ENCODE data around the gene GFRA1.
"Not testable (repeated sequence)": the region's sequence is repeated elsewhere in the genome, so short reads cannot be mapped to it uniquely, and the experiment has no call there.

The GFRA1 gene

DNA sequence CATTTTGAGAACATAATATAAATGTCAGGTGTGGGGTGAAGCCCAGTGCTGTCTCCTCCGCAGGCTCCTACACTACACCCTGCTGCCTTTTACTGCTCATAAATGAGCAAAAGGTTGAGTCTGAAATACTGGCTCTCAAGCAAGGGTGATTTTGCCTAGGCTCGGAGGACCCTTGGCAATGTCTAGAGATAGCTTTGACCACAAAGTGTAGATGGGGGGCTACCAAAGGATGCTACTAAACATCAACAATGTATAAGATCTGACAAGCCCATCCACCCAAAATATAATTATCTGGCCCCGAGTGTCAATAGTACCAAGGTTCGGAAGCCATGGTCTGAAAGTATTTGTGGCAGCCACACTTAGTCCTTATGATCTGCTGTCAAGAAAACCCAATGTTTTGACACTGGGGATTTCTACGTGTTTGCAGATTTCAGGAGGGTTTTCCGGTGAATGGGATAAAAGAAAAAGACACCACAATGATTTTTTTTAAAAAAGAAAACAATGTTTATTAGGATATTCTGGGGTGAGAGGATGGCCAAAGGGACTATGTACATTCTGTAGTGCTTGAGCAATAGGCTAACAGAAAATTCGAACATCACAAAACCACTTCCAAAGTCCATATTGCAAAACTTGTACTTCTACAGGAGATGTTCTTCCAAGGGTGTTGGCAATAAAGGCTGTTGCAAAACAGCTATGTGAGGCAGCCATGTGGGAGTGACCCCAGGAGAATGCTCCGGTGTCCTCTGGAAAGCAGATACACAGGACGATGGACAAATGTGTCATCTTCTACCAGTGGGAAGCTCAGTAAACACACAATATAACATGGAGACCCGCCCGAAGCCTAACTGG, 216.3 kb downstream of the GFRA1 start:
- DNase-seq = no peak

DNA sequence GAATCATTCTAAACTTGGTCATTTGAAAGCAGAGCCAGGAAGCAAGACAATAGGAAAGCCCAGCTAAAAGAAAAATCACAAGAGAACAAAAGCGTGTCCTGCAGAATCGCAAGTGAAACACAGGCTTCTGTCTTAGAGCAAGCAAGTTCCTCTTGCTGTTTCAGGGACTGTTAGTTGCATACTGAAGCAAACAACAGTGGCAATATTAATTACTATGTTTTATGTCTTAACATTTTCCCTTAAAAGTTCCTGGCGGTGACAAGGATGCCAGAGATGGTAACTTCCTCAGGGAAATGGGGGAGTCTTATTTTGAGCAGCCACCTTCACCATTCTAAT, 217.1 kb downstream of the GFRA1 start:
- DNase-seq = no peak

DNA sequence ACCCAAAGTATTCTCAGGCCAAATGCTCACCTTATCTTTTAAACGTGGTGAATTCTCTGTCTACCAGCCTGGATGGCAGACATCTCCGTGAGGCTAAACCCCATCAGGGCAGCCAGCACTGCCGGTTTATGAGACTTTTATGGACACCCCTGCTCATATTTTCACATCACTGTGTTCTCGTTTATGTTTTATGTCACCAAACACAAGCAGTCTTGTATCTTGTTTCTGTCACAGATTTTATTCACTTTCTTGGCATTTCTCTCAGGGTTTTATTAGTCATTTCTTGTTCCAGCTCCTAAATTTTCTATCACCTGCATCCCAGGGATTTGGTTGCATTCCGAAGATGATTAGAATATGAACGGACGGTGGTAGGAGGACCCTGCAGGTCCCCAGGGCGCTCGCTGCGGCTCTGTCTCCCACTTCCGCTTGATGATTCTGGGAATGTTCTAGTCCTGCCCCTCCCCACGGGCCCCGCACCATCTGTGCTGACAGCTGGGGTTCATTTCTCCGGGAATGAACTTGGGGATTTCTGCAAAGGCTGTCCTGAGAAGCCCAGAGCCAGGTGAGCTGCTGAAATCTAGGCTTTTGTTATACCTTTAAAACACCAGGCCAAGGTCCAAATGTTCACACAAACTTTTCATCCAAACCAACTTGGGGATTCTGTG, 217.6 kb downstream of the GFRA1 start:
- DNase-seq = no peak

DNA sequence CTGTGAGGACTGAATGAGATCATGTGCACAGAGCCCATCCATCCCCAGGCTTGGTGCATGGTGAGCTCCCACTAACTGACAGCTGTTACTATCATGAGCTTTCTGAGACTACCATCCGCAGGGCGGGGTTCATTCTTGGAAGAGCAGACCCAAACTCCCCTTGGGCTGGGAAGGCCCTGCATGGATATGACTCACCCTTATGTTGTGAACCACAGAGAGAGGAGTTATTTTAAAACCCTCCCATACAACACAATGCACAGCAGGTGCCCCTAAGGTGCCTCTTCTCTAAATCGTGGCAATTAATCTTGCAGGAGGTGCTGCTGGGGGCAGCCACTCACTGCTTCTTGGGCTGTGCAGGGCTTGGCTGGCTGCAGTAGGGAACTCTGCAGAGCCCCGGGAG, 219.1 kb downstream of the GFRA1 start:
- no peak for DNase-seq

DNA sequence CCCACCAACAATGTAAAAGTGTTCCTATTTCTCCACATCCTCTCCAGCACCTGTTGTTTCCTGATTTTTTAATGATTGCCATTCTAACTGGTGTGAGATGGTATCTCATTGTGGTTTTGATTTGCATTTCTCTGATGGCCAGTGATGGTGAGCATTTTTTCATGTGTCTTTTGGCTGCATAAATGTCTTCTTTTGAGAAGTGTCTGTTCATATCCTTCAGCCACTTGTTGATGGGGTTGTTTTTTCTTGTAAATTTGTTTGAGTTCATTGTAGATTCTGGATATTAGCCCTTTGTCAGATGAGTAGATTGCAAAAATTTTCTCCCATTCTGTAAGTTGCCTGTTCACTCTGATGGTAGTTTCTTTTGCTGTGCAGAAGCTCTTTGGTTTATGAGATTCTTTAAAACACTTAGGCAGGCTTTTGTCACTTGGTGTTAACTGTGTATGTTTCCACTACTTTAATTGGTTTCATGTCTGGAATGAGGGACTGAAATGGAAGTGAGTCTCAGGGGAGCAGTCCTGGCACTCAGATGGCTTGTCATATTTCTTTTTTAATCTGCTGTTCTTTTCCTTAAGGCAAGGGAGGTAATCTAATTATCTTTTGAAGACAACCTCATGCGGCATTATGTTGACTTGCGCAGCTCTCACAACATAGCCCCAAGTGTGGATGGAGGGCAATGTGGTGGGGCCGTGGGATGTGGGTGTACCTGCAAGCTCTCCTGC, 219.8 kb downstream of the GFRA1 start:
- not testable (repeated sequence) for DNase-seq

DNA sequence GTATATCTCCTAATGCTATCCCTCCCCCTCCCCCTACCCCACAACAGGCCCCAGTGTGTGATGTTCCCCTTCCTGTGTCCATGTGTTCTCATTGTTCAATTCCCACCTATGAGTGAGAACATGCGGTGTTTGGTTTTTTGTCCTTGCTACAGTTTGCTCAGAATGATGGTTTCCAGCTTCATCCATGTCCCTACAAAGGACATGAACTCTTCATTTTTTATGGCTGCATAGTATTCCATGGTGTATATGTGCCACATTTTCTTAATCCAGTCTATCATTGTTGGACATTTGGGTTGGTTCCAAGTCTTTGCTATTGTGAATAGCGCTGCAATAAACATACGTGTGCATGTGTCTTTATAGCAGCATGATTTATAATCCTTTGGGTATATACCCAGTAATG, 220.5 kb downstream of the GFRA1 start:
- DNase-seq = not testable (repeated sequence)

DNA sequence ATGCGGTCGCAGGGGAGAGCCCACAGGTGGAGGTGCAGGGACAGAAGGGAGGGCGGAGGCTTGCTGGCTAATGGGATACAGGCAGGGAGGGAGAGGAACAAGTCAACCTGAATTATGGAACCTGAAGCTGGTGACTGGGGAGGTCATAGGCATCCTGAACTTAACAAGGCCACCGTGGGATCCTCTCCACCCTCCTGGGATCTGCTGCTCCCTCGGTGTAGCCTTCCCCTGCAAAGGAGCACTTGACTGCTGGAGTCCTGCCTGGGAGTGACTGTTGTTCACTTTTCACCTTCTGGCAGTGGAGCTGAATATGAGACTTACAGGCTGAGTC, 223.1 kb downstream of the GFRA1 start:
- no peak for DNase-seq

DNA sequence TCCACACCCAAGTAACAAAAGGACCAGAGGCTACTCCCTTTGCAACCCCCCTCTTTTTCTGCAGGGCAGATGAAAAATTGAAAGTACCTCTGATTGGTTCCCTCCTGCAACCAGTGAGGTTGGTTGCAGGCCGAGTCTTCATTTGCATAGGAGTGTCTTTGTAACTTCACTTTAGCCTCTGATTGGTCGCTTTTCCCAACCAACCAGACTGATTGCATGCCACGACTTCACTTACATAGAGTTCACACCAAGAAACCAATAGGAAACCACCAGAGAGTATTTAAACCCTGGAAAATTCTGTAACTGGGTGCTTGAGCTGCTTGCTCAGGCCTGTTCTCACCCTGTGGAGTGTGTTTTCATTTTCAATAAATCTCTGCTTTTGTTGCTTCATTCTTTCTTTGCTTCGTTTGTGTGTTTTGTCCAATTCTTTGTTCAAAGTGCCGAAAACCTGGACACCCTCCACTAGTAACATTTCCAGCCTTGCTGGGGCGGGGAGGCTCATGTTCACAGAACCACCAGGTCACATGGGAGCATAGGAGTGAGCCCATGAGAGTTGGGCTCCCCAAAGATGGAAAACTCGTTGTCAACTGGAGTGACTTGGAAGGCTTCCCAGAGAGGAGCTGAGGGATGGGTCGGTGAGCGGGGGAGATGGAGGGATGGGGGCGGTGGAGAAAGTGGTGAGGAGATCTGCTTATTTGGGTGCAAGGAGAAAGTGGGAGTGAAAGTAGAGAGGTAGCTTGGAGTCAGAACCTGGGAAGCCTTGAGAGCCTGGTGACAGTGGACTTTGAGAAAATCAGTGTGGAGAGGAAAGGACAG, 223.6 kb downstream of the GFRA1 start:
- no peak for DNase-seq

DNA sequence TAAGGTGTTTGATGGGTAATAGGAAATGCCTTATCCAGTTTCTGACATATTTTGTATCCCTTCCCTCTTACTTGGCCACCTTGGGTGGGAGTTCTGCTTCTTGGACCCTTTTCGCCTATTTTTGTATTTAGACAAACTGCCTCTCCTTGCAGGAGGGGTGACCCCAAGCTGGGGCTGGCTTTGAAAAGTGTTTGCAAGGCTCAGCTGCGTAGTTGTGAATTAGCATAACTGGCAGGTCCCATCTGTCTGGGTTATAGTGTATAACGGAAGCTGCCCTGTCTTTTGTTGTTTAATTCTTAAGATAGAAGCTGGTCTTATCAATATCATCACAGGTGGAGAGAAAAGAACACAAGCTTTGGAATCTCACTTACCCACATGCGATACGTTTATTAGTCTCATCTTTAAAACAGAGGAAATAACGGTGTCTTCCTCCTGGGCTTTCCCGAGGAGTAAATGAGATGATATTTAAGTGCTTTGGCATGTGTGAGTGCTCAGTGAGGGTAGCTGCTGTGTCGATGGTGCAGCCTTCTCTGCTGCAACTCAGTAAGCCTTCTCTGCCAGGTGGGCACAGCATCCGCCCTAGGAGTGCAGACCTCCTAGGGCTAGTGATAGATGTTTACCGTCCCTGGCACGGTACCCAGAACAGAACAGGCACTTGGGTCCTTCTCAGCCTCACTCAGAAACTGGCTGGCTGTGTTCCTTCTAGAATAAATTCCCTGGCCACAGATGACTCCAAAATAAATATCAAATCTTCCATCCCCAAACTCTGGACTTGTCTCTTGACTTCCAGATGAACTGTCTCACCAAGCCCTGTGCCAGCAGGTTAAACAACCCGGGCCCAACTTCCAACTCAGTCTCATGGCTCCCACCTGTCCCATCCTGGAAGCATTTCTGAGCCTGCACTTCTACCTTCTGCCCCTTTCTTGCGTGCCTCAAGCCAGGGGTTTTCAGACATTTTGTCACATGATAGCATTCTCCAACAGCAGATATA, 227.3 kb downstream of the GFRA1 start:
- DNase-seq = no peak

DNA sequence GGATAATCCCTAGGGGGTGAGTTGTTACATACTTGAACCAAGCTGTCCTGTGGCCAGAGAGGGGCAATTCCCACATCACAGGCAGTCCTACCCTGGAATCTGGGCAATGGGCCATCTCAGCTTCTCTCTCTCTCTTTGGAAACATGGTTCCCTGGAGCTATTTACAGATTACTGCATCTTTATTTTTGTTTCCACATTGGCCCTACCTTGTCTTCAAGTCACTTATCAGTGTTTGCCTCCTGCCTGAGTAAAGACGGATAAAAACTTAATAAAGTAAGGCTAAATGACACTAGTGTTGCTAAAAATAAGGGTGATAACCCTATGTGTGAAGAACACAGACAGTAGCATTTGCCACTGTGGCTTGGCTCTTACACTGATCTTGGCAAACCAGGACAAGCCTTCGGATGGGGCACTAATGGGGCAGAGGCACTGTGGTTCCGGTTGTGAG, 228.2 kb downstream of the GFRA1 start:
- no peak for DNase-seq

DNA sequence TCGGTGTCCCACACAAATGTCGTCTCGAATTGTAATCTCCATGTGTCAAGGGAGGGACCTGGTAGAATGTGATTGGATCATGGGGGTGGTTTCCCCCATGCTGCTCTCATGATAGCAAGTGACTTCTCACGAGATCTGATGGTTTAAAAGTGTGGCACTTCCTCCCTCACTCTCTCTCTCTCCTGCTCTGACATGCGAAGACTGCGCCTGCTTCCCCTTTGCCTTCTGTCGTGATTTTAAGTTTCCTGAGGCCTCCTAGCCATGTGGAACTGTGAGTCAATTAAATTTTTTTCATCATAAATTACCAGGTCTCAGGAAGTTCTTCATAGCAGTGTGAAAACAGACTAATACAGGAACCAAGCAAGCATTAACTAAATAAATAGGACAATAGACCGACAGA, 229.1 kb downstream of the GFRA1 start:
- DNase-seq = no peak

DNA sequence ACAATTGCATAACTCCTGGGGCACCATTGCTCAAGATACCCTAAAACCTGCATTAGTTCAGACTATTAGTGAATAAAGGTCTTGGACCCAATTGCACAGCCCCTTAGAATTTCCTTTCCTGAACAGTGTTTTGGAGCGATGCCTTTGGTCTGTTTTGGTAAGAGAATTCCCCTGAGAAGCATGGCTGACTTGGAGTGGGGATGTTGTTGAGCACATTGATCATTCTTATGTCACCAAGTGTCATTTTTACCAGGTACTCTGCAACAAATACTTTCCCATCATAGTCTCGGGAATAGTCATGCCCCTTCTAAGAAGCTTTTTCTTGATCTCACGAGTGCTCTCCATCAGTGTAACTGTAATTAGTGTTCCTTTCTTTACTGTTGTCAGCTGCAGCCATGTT, 229.7 kb downstream of the GFRA1 start:
- no peak for DNase-seq

DNA sequence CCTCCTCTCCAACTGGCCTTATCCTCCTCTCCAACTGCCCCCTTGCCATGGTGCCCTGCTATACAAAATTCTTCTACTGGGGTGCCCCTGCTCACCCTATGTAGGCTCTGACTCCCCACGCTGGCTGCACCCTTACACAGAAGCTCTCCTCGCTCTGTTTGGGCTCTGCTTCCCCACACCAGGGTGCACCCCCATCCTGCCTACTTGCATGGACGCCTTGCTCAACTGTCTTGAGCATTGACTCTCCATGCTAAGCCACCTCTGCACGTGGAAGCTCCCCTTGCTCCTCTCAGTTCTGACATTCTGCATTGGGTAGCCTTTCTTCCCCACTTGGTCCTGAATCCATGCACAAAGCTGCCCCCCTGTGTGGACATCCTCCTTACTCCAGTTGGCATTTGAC, 231.1 kb downstream of the GFRA1 start:
- DNase-seq = no peak

DNA sequence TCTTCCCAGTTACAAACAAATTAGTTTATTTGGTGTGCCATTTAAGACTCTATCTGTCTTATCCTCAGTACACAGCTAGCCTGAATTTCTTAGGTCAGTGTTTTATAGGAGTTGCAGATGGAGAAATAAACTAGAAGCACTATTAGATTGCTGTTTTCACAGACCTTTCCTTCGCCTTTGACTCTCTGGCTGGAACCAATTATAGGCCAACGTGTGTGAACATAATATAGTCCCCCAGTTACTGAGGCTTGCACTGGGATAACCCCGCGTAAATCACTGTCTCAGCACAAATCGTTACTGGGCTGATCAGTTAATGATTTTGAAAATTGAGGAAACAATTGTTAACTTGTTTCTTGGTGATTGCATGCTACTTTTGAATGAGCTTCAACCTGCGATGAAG, 233.4 kb downstream of the GFRA1 start:
- no peak for DNase-seq

DNA sequence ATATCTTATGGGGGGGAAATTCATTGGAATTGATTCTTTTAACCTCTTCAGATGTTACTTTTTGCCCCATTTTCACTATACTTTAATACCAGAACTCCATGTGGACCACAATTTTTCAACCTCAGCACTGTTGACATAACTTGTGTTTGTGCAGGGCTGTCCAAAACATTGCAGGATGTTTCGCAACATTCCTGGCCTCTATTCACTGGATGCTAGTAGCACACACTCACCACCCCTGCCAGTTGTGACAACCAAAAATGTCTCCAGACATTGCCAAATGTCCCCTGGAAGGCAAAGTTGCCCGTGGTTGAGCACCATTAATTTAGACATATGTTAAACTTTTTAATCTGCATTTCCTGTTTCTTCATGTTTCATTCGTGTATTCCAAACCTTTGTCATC, 234.7 kb downstream of the GFRA1 start:
- DNase-seq = no peak

DNA sequence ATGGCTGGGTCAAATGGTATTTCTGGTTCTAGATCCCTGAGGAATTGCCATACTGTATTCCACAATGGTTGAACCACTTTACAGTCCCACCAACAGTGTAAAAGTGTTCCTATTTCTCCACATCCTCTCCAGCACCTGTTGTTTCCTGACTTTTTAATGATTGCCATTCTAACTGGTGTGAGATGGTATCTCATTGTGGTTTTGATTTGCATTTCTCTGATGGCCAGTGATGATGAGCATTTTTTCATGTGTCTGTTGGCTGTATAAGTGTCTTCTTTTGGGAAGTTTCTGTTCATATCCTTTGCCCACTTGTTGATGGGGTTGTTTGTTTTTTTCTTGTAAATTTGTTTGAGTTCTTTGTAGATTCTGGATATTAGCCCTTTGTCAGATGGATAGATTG, 237.6 kb downstream of the GFRA1 start:
- not testable (repeated sequence) for DNase-seq

DNA sequence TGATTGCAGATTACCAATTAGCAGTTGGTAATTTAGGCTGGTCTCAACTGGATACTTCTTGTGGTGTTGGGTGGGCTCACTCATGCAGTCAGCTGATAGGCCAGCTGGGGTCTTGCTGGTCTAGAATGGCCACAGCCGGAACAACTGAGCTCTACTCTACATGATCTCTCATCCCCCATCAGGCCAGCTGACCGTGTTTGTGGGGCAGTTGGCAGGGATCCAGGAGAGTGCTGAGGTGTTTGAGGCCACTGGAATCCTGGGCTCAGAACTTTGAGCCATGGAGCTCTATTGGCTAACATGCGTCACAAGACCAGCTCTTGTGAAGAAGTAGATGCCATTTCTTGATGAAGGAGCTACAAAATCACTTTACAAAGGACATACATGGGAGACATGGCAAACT, 242.4 kb downstream of the GFRA1 start:
- DNase-seq = no peak

DNA sequence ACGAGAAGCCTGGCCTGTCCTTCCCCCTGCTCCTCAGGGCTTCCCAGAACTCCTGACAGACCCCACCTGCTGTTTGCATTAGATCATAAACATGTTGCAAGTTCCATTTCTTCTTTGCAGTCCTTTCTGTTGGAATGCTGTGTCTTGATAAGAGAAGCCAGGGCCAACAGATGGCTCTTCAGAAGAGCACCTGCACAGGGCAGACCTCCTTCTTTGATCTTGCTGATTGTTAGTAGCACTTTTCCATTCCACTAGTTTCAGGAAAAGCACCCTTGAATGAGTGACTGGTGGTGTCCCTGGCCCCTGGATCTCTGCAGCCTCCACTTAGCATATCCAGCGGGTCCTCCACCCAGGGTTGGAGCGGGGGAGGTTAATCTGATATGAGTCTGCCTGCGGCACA, 243.2 kb downstream of the GFRA1 start:
- no peak for DNase-seq

DNA sequence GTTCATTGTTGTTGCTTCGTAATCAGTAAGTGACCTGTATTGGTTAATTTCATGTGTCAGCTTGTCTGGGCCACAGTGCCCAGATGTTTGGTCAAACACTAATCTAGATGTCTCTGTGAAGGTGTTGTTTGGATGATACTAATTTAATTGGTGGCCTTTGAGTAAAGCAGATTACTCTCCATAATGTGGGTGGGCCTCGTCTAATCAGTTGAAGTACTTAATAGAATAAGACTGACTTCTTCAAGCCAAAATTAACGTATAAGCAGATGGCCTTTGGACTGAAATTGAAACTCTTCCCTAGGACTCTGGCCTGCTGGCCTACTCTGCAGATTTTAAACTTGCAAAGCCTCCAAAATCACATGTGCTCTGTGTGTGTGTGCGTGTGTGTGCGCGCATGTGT, 245.7 kb downstream of the GFRA1 start:
- DNase-seq = no peak

DNA sequence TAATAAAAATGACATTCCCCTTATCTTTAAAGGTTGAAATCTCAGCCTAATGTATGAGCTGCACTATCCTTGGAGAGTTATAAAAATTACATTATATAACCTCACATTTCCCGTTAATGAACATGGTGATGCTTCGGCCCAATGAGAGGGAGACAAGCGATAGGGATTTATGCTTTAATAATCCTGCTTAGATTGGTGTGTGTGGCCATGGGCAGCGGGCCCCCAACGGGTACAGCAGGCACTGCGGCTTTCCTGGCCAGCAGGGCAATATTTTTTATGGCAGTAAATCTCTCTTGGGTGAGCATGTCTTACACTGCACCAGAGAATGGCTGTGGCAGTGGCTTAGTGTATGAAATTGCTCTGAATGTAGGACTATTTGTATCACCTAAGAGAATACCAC, 246.3 kb downstream of the GFRA1 start:
- DNase-seq = no peak

DNA sequence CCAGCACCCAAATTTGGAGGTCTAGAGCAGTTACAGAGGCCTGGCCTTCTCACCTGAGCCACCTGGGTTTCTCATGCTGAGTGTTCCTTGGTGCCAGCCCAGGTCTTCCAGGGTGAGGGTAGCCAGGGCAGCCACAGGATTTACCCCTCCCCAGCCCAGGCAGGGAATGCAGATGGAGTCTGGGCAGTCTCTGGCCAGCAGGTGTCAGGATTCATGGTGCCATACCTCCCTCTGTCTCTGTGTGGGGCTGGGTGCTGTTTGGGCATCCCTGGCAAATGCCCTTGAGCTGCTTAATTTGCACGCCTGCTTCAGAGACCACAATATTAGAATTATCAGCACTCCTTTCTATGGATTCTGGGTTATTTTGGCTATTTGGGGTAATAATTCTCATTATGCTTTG, 246.7 kb downstream of the GFRA1 start:
- DNase-seq = no peak
